IPS DF 4.7 (cell line): Measurements from ENCODE around the gene ZNF709.
"Not testable (repeated sequence)": the region's sequence is repeated elsewhere in the genome, so short reads cannot be mapped to it uniquely, and the experiment has no call there.

Experiments
- DNase-seq: peaks from one replicate; pipeline ENCODE4 v3.0.0-alpha.2; 2013; ENCODE audit warnings: low spot score; ENCODE audit errors: extremely low read depth

The ZNF709 gene

GRCh38 chr19:12484371-12485051, at the start of gene ZNF709:
ZNF709 (minus strand) TSS chr19:12484816; CDS start chr19:12484657, 159 bp downstream.
- DNase-seq: peak; percentile 68

- DNase-seq: no peak
Observed at GRCh38 chr19:12527034-12527836, 42.6 kb upstream of the ZNF709 start.

- no peak for DNase-seq
Observed at GRCh38 chr19:12526542-12526941, 41.9 kb upstream of the ZNF709 start.

- no peak for DNase-seq
Observed at GRCh38 chr19:12521996-12522395, 37.4 kb upstream of the ZNF709 start.

- DNase-seq: no peak
Observed at GRCh38 chr19:12513531-12514061, 29.0 kb upstream of the ZNF709 start.

GRCh38 chr19:12497032-12497431, 12.4 kb upstream of the ZNF709 start:
- DNase-seq: no peak

GRCh38 chr19:12496480-12496879, 11.9 kb upstream of the ZNF709 start:
- no peak for DNase-seq

- peak; percentile 87 for DNase-seq
Observed at GRCh38 chr19:12495002-12495802, 10.6 kb upstream of the ZNF709 start.

GRCh38 chr19:12494260-12494860, 9.7 kb upstream of the ZNF709 start:
- no peak for DNase-seq

GRCh38 chr19:12486265-12486783, 1.7 kb upstream of the ZNF709 start:
- not testable (repeated sequence) for DNase-seq

GRCh38 chr19:12485571-12485970, 955 bp upstream of the ZNF709 start:
- no peak for DNase-seq

- DNase-seq: no peak
Observed at GRCh38 chr19:12485052-12485416, 418 bp upstream of the ZNF709 start.

- DNase-seq: no peak
Observed at GRCh38 chr19:12484011-12484370, 625 bp downstream of the ZNF709 start.

GRCh38 chr19:12482509-12482886, 2.1 kb downstream of the ZNF709 start:
- no peak for DNase-seq

- DNase-seq: no peak
Observed at GRCh38 chr19:12481781-12482508, 2.7 kb downstream of the ZNF709 start.

- no peak for DNase-seq
Observed at GRCh38 chr19:12478234-12478941, 6.2 kb downstream of the ZNF709 start.

- not testable (repeated sequence) for DNase-seq
Observed at GRCh38 chr19:12467651-12468050, 17.0 kb downstream of the ZNF709 start.

GRCh38 chr19:12465211-12465610, 19.4 kb downstream of the ZNF709 start:
- no peak for DNase-seq

- no peak for DNase-seq
Observed at GRCh38 chr19:12464769-12465168, 19.8 kb downstream of the ZNF709 start.

- not testable (repeated sequence) for DNase-seq
Observed at GRCh38 chr19:12464139-12464538, 20.5 kb downstream of the ZNF709 start.
